ENCODE data around the gene APOL3.

GRCh38 chr22:36198536-36198935 lies 38.0 kb upstream of the APOL3 start:
- TF ChIP-seq, protein P1, sequence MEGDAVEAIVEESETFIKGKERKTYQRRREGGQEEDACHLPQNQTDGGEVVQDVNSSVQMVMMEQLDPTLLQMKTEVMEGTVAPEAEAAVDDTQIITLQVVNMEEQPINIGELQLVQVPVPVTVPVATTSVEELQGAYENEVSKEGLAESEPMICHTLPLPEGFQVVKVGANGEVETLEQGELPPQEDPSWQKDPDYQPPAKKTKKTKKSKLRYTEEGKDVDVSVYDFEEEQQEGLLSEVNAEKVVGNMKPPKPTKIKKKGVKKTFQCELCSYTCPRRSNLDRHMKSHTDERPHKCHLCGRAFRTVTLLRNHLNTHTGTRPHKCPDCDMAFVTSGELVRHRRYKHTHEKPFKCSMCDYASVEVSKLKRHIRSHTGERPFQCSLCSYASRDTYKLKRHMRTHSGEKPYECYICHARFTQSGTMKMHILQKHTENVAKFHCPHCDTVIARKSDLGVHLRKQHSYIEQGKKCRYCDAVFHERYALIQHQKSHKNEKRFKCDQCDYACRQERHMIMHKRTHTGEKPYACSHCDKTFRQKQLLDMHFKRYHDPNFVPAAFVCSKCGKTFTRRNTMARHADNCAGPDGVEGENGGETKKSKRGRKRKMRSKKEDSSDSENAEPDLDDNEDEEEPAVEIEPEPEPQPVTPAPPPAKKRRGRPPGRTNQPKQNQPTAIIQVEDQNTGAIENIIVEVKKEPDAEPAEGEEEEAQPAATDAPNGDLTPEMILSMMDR (IDR thresholded peaks at IDR 0.05): no peak
- TF ChIP-seq POLR2A (IDR thresholded peaks at IDR 0.05): no peak

All from uterus (tissue), 2 donors.